ENCODE results near the gene NOTCH2. TPM values are rescaled to one million over a fixed set of nuclear protein-coding genes. Genes with fewer than 3 reads are reported as not detected.

The NOTCH2 gene
- total and polyA plus RNA-seq, 8 donors = 0.92 to 191 (median 30.4) TPM

DNA sequence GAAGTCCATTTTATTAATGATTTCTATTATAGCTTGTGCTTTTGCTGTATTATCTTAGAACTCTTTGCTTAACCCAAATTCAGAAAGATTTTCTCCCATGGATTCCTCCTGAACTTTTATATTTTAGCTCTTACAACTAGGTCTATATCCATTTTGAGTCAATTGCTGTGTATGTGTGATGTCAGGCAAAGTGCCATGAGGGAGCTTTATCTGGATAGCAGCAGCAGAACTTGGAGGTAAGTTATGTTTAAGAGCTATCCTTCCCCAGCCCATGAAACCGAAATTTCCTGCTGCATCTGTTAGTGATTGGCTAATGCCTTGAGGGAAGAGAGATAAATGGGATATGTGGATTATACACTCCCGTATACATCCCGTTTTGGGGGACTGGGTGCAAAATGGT lies 203.0 kb downstream of the NOTCH2 start:
- no peak for DNase-seq
- 52 to 77% (median 60%) methylated on average over 3 of the region's 3 CpGs for WGBS, 5 donors
- H3K9me3 ChIP-seq = no peaks in the 10 kb centered on the region
- H3K27me3 ChIP-seq = no peaks in the 10 kb centered on the region
- no peak overlapping the region for H3K27ac ChIP-seq
- no peaks in the 10 kb centered on the region for H3K36me3 ChIP-seq
- H3K4me3 ChIP-seq = no peak overlapping the region
- TF ChIP-seq CTCF (IDR thresholded peaks at IDR 0.05) (no peak), POLR2AphosphoS5 (IDR thresholded peaks at IDR 0.05) (no peak), EP300 (IDR thresholded peaks at IDR 0.05) (no peak), POLR2A (IDR thresholded peaks at IDR 0.05) (no peak)
- intact Hi-C loops (cut with DNase I; ENCODE audit: low total_unique reads) = no loop called here
- peaks cover 0 to 6% (median 0%) of the 10 kb centered on the region in 4 donors for H3K4me1 ChIP-seq

GRCh38 chr1:119865627-119866026 lies 203.8 kb downstream of the NOTCH2 start:
- Histone ChIP-seq H3K36me3 (no peaks in the 10 kb centered on the region), H3K27me3 (no peaks in the 10 kb centered on the region), H3K27ac (no peak overlapping the region), H3K9me3 (no peaks in the 10 kb centered on the region), H3K4me1 (no peaks in the 10 kb centered on the region), H3K4me3 (no peak overlapping the region)
- WGBS, 5 donors = 43 to 61% (median 51%) methylated on average over 4 of the region's 4 CpGs
- TF ChIP-seq CTCF (IDR thresholded peaks at IDR 0.05) (no peak), POLR2AphosphoS5 (IDR thresholded peaks at IDR 0.05) (no peak), EP300 (IDR thresholded peaks at IDR 0.05) (no peak), POLR2A (IDR thresholded peaks at IDR 0.05) (no peak)
- no peak for DNase-seq
- intact Hi-C loops (cut with DNase I; ENCODE audit: low total_unique reads) = no loop called here

GRCh38 chr1:119862276-119862675 lies 207.2 kb downstream of the NOTCH2 start:
- Histone ChIP-seq H3K4me1 (peaks cover 0 to 6% (median 1%) of the 10 kb centered on the region in 4 donors), H3K27me3 (no peaks in the 10 kb centered on the region), H3K9me3 (no peaks in the 10 kb centered on the region), H3K36me3 (no peaks in the 10 kb centered on the region), H3K27ac (no peak overlapping the region), H3K4me3 (no peak overlapping the region)
- intact Hi-C loops (cut with DNase I; ENCODE audit: low total_unique reads) = no loop called here
- DNase-seq = no peak
- TF ChIP-seq EP300 (IDR thresholded peaks at IDR 0.05) (no peak), POLR2AphosphoS5 (IDR thresholded peaks at IDR 0.05) (no peak), POLR2A (IDR thresholded peaks at IDR 0.05) (no peak), CTCF (IDR thresholded peaks at IDR 0.05) (no peak)

Other genes starting within 250 kb of the NOTCH2 start
- not detected for gene ADAM30, start 173.1 kb downstream of the NOTCH2 start, total RNA-seq
- gene ADAM30, start 173.1 kb downstream of the NOTCH2 start, polyA plus RNA-seq = not detected
- gene SEC22B, start 106.9 kb upstream of the NOTCH2 start, total RNA-seq = 10 to 100 TPM in 4 of 5 donors, 1 to 10 TPM in 1; 1.7 to 82.4 (median 22.3) TPM
- 10 to 100 TPM; 11.4 to 18.9 (median 17.2) TPM for gene SEC22B, start 106.9 kb upstream of the NOTCH2 start, polyA plus RNA-seq